Adipose tissue (tissue), 3 donors: Measurements from ENCODE around the gene MALL. TPM values are rescaled to one million over a fixed set of nuclear protein-coding genes. Genes with fewer than 3 reads are reported as not detected.
"Not testable (repeated sequence)": the region's sequence is repeated elsewhere in the genome, so short reads cannot be mapped to it uniquely, and the experiment has no call there.

Source experiments
- H3K27ac ChIP-seq: one replicate; pipeline ENCODE4 v1.5.1; 2013; ENCODE audit warnings: low read depth, low read length
- WGBS, 3 donors: extraction: QIAGEN DNeasy Blood & Tissue Kit; methylation state at CpG; one replicate each; pipeline ENCODE4 v1.1.7; 2013; 5-methylcytosine and 5-hydroxymethylcytosine counted together
- polyA plus RNA-seq, 3 donors: library from polyadenylated mRNA; stranded (reverse); fragments of 200-250 nt; gene quantifications; one replicate each; pipeline ENCODE4 v1.2.3, GENCODE V29; 2013
- donor health status: healthy with polysubstance abuse.
- donor health status: Bipolar disorder and iron deficiency.
- donor health status: healthy.

The MALL gene
- 10 to 100 TPM in 2 of 3 donors, 1 to 10 TPM in 1; 1.8 to 20.1 (median 10.8) TPM for polyA plus RNA-seq

DNA sequence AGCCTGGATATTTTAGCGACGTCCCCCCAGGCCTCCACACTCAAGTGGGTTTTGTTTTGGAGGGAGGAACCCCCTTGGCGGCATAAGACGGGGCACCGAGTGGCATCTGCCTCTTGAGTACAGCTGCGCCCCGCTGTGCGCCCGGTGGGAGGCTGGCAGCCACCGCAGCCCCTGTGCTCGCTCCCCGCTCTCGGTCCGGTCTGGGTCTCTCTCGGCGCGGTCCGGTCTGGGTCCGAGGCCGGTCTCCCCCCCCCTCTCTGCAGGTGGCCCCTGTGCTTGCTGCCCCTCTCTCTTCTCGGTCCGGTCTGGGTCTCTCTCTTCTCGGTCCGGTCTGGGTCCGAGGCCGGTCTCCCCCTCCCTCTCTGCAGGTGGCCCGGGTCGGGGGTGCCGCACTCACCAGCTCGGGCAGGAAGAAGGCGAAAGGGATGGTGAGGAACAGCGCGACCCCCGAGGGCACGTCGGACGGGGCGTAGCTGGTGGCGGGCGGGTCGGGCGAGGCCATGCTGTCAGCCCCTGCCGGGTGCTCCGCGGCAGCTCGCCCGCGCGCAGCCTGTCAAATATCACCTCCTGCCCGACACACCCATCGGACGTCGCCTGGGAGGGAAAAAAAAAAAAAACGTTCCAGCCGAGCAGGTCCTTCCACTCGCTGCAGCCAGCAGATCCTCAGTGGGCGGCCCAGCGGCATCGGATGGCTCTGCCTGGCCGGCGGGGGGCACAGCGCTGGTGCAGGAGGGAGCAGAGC lies at the start of gene MALL:
MALL (minus strand) TSS at position 532 of the 742 bp plus-strand sequence; CDS start at position 502, 30 bp downstream.
- H3K27ac ChIP-seq = no peak within 1 kb of the TSS
- WGBS, 3 donors = 10 to 13% (median 13%) methylated on average over 45 to 62 of the region's 62 CpGs

DNA sequence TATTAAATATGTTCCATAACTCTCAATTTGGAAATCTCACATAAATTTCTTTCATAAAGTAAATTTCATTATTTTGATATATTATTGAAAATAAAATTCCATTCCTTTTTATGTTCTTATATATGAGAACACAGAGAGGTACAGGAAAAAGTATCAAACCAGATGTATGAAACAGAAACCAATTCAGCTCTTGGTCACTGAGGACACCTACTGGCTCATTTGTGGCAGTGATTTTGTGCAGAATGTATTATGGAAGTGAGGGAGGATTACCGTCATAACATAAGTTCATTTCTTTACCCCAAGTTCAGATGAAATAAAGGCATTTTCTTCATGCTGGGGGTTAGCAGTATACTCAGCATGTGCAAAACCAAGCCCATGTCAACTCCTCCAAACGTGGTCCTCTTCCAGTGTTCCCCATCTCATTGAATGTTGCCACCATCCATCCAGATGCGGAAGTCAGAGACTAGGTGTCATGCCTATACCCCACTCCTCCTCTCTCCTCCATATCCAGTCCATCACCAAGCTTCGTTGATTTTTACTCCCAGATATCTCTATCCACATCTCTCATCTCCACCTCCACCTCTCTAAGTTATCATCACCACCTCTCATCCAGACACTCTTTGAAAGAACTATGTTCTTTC lies 41.7 kb upstream of the MALL start:
- 32 to 34% (median 34%) methylated on average over 4 of the region's 4 CpGs for WGBS, 3 donors
- H3K27ac ChIP-seq = no peak overlapping the region

DNA sequence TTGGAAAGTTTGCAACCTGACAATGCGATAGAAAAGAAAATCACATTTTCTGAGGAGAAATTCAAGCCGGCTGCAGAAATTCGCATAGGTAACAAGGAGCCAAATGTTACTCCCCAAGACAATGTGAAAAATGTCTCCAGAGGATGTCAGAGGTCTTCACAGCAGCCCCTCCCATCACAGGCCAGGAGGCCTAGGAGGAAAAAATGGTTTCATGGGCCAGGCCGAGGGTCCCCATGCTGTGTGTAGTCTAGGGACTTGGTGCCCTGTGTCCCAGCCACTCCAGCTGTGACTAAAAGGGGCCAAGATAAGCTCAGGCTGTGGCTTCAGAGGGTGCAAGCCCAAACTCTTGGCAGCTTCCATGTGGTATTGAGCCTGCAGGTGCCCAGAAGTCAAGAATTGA lies 39.2 kb upstream of the MALL start:
- 93 to 98% (median 95%) methylated on average over 4 of the region's 4 CpGs for WGBS, 3 donors
- not testable (repeated sequence) for H3K27ac ChIP-seq

DNA sequence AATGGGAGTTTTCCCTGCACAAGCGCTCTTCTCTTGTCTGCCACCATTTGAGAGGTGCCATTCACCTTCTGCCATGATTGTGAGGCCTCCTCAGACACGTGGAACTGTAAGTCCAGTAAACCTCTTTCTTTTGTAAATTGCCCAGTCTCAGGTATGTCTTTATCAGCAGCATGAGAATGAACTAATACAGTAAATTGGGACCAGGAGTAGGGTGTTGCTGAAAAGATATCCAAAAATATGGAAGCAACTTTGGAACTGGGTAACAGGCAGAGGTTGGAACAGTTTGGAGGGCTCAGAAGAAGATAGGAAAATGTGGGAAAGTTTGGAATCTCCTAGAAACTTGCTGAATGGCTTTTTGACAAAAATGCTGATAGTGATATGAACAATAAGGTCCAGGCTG lies 38.6 kb upstream of the MALL start:
- not testable (repeated sequence) for H3K27ac ChIP-seq

GRCh38 chr2:110153416-110153815 lies 37.8 kb upstream of the MALL start:
- WGBS, 3 donors = 74 to 100% (median 97%) methylated on average over 2 of the region's 2 CpGs
- no peak overlapping the region for H3K27ac ChIP-seq

More for the DNA sequence above, 38.6 kb upstream of the MALL start:
- 63 to 94% (median 93%) methylated on average over 2 of the region's 2 CpGs for WGBS, 3 donors

GRCh38 chr2:110152943-110153342 lies 37.3 kb upstream of the MALL start:
- H3K27ac ChIP-seq = no peak overlapping the region
- 44 to 70% (median 51%) methylated on average over 3 of the region's 3 CpGs for WGBS, 3 donors

GRCh38 chr2:110149330-110150220 lies 34.0 kb upstream of the MALL start:
- WGBS, 3 donors = 68 to 75% (median 68%) methylated on average over 6 of the region's 6 CpGs
- no peak overlapping the region for H3K27ac ChIP-seq

- H3K27ac ChIP-seq = no peak overlapping the region
- WGBS, 3 donors = 95 to 98% (median 95%) methylated on average over 2 of the region's 2 CpGs
Observed at GRCh38 chr2:110146945-110147332, 31.3 kb upstream of the MALL start.

- H3K27ac ChIP-seq = no peak overlapping the region
- 77 to 94% (median 94%) methylated on average over 2 of the region's 2 CpGs for WGBS, 3 donors
Observed at GRCh38 chr2:110146183-110146944, 30.7 kb upstream of the MALL start.

DNA sequence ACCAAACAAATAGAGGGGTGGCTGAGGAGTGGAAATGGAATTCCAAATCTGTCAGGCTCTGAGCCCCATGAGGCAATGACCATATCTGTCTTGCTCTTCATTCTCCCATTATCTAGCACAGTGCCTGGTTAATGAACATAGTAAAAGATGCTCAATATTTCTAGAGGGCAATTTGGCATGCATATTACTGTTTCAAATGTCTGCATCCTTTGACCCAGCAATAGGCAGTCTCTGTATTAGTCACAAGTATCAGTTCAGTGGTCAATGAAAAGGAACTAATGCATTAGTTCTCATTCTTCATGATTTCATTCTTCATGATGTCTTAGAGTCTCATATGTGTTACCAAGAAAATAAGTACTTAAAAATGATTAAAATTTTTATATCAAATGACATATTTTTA lies 28.4 kb upstream of the MALL start:
- no peak overlapping the region for H3K27ac ChIP-seq

- WGBS, 3 donors = 74 to 90% (median 83%) methylated on average over 1 of the region's 1 CpG
- no peak overlapping the region for H3K27ac ChIP-seq
Observed at GRCh38 chr2:110140401-110140800, 24.8 kb upstream of the MALL start.

- H3K27ac ChIP-seq = no peak overlapping the region
Observed at GRCh38 chr2:110134025-110134424, 18.4 kb upstream of the MALL start.

DNA sequence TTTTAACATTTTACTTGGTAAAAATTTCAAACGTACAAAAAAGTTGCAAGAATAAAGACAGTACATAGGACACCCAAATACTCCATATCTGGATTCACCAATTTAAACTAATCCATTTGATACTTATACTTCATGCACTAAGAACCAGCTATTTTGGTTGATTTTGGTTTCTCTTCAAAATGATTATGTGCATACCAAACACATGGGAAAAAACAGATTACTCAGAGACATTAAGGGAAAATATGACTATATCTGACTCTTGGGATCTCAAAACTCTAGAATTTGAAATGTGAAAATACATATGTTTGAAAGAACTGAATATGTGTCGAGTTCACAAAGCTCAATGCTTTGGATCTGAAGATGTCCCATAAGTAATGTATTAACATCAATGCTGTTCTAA lies 15.5 kb upstream of the MALL start:
- WGBS, 3 donors = 67 to 90% (median 86%) methylated on average over 2 of the region's 2 CpGs
- no peak overlapping the region for H3K27ac ChIP-seq

GRCh38 chr2:110130757-110131156 lies 15.1 kb upstream of the MALL start:
- WGBS, 3 donors = 60 to 90% (median 80%) methylated on average over 2 of the region's 2 CpGs
- no peak overlapping the region for H3K27ac ChIP-seq

DNA sequence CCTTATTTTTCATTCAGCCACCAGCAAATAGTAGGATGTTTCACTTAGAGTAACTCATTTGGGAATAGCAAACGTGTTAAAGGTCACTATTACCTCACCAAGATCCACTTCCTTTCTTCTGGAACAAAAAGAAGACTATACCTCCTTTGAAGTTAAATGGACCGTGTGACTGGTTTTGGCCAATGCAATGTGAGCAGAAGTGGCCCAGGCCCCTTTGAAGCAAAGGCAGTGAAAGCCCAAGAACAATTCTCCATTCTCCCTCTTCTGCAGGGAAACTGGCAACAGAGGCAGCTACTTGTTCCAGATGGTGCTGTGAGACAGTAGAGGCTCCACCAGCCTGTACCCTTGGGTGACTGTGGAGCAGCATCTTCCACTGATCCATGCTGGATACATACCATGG lies 11.3 kb upstream of the MALL start:
- 62 to 71% (median 64%) methylated on average over 2 of the region's 2 CpGs for WGBS, 3 donors
- no peak overlapping the region for H3K27ac ChIP-seq

DNA sequence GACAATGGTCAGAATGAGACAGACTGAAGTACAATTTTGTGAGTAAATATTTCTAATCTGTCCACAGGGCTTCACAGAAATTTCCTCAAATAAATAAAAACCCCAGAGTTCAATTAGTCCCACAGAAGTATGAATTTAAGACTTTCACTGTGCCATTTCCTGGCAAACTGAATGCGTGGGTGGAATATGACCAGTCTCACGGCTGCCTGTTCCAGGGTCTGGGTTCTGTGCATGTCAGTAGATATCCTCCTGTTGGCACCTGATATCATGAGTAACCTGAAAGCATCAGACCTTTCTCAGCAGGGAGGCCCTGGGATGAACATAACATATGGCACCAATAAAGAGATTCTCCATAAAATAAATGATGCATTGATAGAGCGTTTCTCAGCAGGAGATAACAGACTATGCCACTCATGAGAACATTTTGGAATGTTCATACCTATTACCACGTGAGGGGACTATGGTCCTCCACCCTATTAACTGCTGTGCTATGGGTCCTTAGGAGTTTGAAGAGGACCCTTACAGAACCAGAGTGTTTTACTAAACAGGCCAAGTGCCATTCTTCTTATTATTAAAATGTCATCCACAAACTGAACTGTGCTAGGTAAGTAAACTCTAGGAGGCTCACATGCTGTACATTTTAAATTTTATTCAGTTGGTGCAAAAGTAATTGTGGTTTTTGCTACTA lies 10.6 kb upstream of the MALL start:
- WGBS, 3 donors = 80 to 88% (median 82%) methylated on average over 4 of the region's 4 CpGs
- H3K27ac ChIP-seq = no peak overlapping the region

GRCh38 chr2:110124939-110125691 lies 9.5 kb upstream of the MALL start:
- 85 to 94% (median 93%) methylated on average over 6 of the region's 6 CpGs for WGBS, 3 donors
- H3K27ac ChIP-seq = no peak overlapping the region
